Smooth muscle cell of the brain vasculature (primary cell): ENCODE results near the gene GTF2A1.
A peak's percentile ranks its signal among the peaks of the same experiment; 100 is the strongest.

Source experiments
- DNase-seq: peaks from one replicate; pipeline ENCODE4 v3.0.0-alpha.2; 2012; ENCODE audit warnings: low read depth, low spot score

Gene GTF2A1

GRCh38 chr14:81177225-81177624 is 43.5 kb downstream of the GTF2A1 start:
- DNase-seq, result no peak

GRCh38 chr14:81176241-81176640 is 44.5 kb downstream of the GTF2A1 start:
- DNase-seq, result no peak

DNA sequence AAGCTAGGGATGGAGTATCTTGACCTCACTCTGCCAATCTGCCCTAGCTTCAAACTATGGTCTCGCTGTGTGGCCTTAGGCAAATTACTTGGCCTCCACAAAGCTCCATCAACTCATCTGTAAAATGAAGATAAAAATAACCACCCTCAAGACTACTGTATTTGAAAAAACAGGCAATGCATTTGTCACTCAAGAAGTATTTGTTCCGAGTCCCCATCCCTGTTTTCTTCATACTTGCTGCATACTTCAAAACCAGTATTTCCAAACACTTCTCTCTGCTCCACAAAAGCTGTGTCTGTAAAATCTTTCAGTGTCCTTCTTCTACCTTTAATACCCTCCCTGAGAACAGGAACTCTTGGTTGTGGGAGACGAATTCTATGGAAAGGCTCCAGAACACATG is 47.9 kb downstream of the GTF2A1 start:
- DNase-seq, result no peak

DNA sequence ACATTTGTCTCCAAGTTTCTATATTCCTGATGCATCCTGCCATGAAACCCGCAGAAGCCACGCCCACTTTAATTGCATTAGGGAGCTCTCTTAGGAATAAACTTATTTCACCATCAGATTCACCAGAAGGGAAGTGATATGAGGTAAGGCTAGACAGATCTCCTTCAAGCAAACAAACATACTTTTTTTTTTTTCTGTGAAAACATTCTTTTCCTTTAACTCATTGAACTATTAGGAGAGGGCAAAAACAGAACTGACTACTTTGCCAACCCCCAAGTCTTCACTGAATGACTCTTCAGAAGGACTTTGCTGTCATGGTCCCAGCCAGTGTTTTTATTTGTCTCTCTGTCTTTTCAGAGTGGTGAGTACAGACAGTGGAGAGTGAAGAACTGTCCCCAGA is 48.4 kb downstream of the GTF2A1 start:
- no peak for DNase-seq

DNA sequence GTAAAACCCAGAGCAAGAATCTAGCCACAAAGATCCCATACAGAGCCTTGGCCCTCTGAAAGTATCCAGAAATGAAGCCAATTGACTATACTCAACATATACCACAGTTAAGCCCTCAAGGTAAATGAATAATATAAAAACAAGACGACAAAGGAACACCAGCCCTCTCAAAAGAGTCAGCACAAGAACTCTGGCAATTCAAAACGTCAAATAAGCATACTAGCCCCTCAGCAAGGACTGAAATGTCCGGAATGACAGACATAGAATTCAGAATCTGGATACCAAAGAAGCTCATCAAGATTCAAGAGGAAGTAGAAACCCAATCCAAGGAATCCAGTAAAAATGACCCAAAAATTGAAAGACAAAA is 49.9 kb downstream of the GTF2A1 start:
- no peak for DNase-seq

DNA sequence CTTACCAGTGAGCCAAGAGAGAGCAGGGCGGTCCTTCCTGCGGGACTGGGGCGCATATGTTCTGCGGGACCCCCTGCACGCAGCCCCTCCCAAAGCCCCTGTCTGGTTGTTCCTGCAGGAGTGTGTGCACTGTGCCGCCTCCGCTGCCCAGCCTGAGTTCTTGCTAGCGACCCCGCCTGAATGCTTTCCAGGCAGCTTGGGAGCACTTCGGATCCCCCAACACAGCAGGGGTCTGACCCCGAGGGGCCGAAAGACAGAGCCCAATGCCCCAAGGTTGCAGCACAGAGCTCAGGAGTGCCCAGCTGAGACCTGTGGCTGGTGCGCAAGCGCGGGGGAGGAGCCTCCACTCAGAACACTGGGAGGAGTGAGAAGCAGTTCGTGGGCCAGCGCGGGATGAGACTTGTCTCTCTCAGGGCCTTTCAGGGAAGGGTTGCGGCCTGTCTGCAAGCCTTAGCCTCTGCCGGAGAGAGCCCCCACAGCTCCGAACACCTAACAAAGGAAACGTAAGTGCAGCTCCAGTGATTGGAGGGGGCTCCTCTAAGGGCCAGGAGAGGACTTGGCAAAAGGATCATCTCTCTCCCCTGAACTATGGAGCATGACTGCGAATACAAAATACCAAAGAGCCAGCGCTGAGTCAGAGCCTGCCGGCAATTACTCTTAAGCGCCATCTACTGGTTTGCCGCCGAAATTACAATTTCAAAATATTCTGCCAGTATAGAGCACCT is 50.5 kb downstream of the GTF2A1 start:
- peak; percentile 70 for DNase-seq

GRCh38 chr14:81169711-81170103 is 51.1 kb downstream of the GTF2A1 start:
- no peak for DNase-seq

DNA sequence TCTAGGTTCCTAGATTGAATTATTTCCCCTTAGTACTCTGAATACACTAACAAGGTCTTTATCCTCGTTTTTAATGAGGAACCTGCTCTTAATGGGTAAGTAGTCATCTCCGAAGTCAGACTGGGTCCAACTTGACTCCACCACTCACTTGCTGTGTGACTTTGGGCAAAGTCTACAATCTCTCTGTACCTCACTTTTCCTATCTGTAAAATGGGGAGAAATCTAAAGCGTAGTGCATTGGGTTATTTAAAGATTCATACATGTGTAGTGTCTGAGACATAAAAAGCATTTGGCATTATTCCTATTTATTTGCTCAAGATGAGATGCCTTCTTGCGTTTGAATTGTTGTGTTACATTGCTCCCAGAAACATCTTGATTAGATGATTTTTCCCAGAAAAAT is 51.5 kb downstream of the GTF2A1 start:
- no peak for DNase-seq

DNA sequence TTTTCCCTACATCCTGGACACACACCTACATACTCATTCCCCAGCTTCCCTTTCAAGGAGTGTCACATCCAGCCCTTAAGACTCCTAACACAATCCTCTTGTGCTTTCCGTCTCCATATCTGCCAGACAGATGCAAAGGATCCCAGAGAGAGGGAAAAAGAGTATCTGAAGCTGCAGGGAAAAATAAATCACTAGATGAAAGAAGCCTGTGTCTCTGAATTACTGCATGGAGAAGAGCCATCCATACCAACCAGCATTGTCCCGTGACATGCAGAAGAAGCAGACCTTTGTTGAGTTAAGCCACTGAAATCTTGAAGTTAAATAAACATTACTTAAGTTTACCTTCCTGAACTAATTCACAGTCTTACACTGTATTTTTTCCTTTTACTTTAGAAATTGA is 54.6 kb downstream of the GTF2A1 start:
- no peak for DNase-seq

DNA sequence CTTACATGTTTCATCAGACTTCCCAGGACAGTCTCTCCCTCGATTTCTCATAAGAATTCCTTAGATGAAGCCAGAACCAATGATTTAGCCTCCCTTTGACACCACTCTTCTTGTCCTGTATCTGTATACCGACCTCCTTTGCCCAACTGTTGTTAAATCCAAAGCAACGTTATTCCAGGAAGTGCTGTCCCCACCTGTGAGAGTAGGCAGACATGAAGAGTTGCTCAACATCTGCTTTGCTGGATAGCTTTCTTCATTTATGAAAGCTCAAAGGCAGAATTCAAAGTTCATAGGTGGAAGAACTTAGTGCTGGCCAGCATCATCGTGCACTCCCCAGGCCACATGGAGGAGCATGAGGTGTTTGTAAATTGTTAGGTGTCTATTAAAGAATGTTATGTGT is 55.6 kb downstream of the GTF2A1 start:
- DNase-seq, result no peak

DNA sequence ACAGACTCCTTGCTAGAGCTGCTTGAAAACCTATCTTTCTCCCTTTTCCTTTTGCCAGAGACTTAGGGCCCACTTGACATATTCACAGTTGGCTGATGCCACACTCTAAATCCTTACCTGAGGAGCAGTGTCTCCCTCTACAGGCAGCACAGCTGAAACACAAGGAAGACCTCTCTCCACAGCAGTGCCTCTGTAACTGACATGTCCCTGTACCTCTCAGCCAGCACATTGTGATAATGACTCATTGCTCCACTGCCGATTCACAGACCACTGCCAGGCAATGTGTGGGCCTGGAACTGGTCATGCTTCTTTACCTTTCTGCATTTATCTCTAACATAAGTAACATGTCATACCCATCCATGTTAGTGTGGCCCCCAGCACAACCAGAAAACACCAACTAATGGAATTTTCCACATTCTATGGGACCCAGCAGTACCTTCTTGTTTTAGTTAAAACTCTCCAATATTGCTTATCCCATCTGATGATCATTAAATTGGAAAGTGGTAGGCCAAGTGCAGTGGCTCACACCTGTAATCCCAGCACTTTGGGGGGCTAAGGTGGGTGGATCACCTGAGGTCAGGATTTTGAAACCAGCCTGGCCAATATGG is 56.5 kb downstream of the GTF2A1 start:
- DNase-seq, result no peak

DNA sequence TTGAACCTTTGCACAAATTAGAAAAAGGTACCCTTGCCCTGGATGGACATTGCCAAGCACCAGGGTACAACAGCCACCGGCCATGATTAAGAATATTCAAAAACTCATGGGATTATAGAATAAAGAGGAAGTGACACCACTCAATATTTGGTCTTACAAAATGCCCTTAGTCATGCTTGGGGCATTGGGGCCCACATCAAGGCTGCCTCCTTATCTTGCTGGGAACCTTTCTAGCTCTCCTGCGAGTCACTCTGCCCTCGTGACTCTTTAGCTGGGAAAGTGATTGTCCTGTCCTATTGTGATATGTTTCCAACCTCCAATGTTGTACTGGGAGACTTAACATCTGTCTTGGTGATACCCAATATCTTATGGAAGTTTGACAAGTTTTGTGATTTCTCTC is 57.8 kb downstream of the GTF2A1 start:
- no peak for DNase-seq

DNA sequence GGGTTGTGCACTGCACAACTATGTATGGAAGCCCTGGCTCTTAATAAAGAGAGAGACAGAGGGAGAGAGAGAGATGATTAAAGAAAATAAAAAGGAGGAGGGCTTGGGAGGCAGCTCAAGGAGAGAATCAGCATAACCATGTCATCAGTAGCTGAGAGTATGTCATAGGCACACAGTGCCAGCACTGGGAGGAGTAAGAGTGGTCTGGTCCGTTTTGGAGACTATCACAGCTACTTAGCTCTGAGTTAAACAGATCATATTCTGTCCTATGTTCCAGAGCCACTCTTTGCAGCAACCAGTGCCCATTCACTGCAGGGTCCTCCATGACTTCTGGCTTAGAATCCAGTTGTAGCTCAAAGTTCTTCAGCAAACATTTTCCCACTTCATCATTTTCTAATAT is 59.0 kb downstream of the GTF2A1 start:
- DNase-seq, result no peak

GRCh38 chr14:81161088-81161487 is 59.7 kb downstream of the GTF2A1 start:
- no peak for DNase-seq

GRCh38 chr14:81157431-81157830 is 63.3 kb downstream of the GTF2A1 start:
- no peak for DNase-seq

DNA sequence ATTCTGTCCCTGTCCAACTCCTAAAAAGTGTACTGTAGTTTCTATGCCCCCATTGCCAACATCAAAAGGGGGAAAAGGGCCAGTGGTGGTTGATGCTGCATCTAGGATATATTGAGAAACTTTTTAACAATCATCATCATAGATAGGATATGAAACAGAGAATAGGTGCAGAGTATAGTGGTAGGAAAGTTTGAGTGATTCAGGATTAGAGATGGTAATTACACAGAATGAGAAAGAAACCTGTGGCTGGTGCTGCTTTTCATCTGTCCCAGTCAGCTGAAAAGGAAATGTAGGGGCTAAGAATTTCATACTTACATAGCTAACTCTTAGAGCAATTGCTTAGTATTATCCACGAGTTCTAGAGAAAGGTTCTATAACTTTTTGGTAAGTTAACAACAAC is 67.6 kb downstream of the GTF2A1 start:
- no peak for DNase-seq

DNA sequence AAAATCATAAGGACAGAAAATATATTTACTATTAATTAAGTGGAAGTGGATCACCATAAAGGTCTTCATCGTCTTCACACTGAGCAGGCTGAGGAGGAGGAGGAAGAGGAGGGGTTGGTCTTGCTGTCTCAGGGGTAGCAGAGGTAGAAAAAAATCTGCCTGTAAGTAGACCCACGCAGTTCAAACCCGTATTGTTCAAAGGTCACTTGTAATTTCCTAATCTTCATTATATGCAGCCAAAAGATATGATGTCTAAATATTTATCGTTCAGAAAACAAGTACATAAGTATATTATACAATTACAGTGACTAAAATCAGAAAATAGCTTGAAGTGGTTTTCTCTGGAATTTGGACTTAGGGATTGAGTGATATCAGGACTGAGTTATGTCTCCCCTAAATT is 72.1 kb downstream of the GTF2A1 start:
- DNase-seq, result no peak

DNA sequence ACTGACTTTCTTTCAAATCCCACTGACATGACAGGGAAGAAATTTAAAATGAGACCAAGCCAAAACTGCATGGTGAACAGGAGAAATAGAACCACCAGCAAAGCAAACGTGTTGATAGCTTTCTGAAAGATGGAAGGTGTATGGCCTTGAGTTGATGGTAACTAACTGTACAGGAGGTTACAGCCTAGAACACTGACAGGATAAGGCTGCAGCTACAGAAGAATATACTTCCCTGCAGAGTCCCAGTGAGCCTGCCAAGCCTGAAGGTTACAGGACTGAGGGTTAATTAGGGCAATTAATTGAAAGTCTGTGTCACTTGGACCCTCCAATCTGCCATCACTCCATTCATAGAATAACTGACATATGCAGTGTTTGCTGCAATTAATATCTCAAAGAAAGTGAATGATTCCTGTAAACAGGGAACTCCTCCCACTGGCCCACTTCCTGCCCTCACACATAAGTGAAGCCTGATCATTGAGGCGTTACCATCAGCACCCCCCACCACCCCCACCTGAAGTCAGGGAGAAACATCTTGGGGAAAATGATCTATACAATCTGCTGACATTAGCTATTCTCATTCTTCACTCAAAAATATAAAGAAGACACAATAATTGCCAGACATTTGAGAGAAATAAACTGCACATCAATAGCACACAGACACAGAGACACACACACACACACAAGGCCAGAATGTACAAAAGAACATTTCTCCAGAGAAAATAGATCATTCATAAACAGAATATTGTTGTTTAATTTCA is 73.4 kb downstream of the GTF2A1 start:
- no peak for DNase-seq

DNA sequence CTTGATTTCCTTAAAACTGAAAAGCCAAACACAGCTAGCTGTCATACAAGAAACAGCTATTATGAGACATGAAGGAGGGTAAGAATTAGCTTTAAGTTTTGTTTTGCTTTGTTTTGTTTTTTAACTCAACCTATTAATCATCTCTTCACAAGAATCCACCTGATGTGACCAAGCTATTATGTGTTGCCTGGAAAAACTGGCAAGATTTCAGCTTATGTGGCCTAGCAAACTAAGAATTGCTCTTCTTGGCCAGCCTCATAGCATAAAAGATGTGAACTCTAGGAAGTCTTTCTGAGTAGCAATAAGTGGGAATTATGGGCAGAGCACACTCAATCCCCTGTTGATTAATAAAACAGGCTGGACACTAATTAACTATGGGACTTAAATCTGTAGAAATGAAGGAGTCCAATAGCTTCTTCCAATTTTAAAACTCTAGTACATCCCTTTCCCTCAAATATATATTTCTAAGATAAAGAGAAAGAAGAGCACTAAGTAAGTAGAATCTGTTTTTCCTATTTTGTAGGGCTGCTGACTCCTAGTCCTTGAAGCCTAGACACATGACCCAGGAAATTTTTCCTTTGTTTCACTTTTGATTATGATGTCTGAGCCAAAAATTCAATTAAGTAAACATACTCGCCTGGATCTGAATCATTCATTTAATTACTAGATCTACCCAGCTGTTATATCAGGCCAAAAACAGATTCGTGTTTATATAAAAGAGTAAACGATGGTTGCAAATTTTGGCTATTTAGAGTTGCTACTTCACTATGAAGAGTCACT is 75.7 kb downstream of the GTF2A1 start:
- DNase-seq, result no peak

DNA sequence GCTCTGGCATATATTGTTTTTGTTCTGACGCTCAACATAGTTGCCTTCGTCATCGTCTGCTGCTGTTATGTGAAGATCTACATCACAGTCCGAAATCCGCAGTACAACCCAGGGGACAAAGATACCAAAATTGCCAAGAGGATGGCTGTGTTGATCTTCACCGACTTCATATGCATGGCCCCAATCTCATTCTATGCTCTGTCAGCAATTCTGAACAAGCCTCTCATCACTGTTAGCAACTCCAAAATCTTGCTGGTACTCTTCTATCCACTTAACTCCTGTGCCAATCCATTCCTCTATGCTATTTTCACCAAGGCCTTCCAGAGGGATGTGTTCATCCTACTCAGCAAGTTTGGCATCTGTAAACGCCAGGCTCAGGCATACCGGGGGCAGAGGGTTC is 77.0 kb downstream of the GTF2A1 start:
- DNase-seq, result no peak

DNA sequence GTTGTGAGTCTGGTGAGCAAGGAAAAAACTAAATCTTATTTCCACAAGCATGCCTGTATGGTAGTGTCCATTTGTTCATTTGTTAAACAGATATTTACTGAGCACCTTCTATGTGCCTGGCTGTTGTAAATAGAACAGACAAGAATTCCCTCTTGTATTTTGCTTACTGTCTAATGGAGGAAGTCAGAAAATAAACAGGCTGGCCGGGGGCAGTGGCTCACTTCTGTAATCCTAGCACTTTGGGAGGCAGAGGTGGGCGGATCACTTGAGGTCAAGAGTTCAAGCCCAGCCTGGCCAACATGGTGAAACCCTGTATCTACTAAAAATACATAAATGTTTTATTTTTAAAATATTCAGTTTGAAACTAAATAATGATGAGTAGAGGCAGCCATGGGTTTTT is 79.3 kb downstream of the GTF2A1 start:
- no peak for DNase-seq

- DNase-seq, result no peak
Measured at GRCh38 chr14:81138429-81138828, 82.3 kb downstream of the GTF2A1 start.
